Urinary bladder (tissue), 4 donors: ENCODE measurements around the gene DPYSL5. TPM values are rescaled to one million over a fixed set of nuclear protein-coding genes. Genes with fewer than 3 reads are reported as not detected.

ENCODE experiments used
- DNase-seq: peaks from one replicate; pipeline ENCODE4 v3.0.0-alpha.2; 2015; ENCODE audit errors: extremely low spot score
- H3K27ac ChIP-seq: one replicate; pipeline ENCODE4 v1.5.1; 2013; ENCODE audit warnings: low read depth, mild to moderate bottlenecking, moderate library complexity
- H3K36me3 ChIP-seq: one replicate; pipeline ENCODE4 v1.6.1; 2013; ENCODE audit warnings: mild to moderate bottlenecking, moderate library complexity; ENCODE audit not compliant: insufficient read depth
- H3K4me1 ChIP-seq: one replicate; pipeline ENCODE4 v1.6.1; 2013; ENCODE audit warnings: mild to moderate bottlenecking, moderate library complexity; ENCODE audit not compliant: insufficient read depth
- H3K4me3 ChIP-seq: one replicate; pipeline ENCODE4 v1.5.1; 2013; ENCODE audit warnings: low read depth, low read length
- WGBS: extraction: QIAGEN DNeasy Blood & Tissue Kit; methylation state at CpG from one replicate; pipeline ENCODE4 v1.1.7; 2013; 5-methylcytosine and 5-hydroxymethylcytosine counted together
- polyA plus RNA-seq: library from polyadenylated mRNA; stranded (reverse); fragments of 200-250 nt; gene quantifications from one replicate; pipeline ENCODE4 v1.2.3, GENCODE V29; 2013
- total RNA-seq: library from RNA; depleted of rRNA; stranded (reverse); fragments of >200 nt; gene quantifications from one replicate; pipeline ENCODE4 v1.2.3, GENCODE V29; 2014
- donor health status: healthy with polysubstance abuse.
- donor health status: healthy.

The DPYSL5 gene
- total and polyA plus RNA-seq, 2 donors: 0.43 to 1.2 TPM

GRCh38 chr2:26970928-26971627, 123.1 kb downstream of the DPYSL5 start:
- WGBS: 7% methylated on average over 34 of the region's 34 CpGs
- H3K4me3 ChIP-seq: peak overlapping the region; percentile 94
- H3K27ac ChIP-seq: peak overlapping the region; percentile 68
- no peaks in the 10 kb centered on the region for H3K4me1 ChIP-seq
- no peak for DNase-seq
- no peaks in the 10 kb centered on the region for H3K36me3 ChIP-seq

- no peaks in the 10 kb centered on the region for H3K36me3 ChIP-seq
- 73% methylated on average over 9 of the region's 9 CpGs for WGBS
- H3K27ac ChIP-seq: no peak overlapping the region
- H3K4me3 ChIP-seq: no peak overlapping the region
- no peak for DNase-seq
- no peaks in the 10 kb centered on the region for H3K4me1 ChIP-seq
These were observed 124.2 kb downstream of the DPYSL5 start for GRCh38 chr2:26971911-26972786.

GRCh38 chr2:26974352-26974751, 126.4 kb downstream of the DPYSL5 start:
- no peaks in the 10 kb centered on the region for H3K36me3 ChIP-seq
- H3K4me3 ChIP-seq: no peak overlapping the region
- 87% methylated on average over 5 of the region's 5 CpGs for WGBS
- H3K27ac ChIP-seq: no peak overlapping the region
- no peaks in the 10 kb centered on the region for H3K4me1 ChIP-seq
- DNase-seq: no peak

- 53% methylated on average over 2 of the region's 2 CpGs for WGBS
- DNase-seq: no peak
- no peaks in the 10 kb centered on the region for H3K36me3 ChIP-seq
- no peak overlapping the region for H3K27ac ChIP-seq
- H3K4me1 ChIP-seq: no peaks in the 10 kb centered on the region
- no peak overlapping the region for H3K4me3 ChIP-seq
These were observed 127.2 kb downstream of the DPYSL5 start for GRCh38 chr2:26975102-26975501.

GRCh38 chr2:26975656-26976055, 127.7 kb downstream of the DPYSL5 start:
- 70% methylated on average over 1 of the region's 1 CpG for WGBS
- Histone ChIP-seq H3K4me3 (no peak overlapping the region), H3K27ac (no peak overlapping the region), H3K4me1 (no peaks in the 10 kb centered on the region), H3K36me3 (no peaks in the 10 kb centered on the region)
- DNase-seq: no peak

- no peak for DNase-seq
- 61% methylated on average over 5 of the region's 5 CpGs for WGBS
- Histone ChIP-seq H3K4me1 (no peaks in the 10 kb centered on the region), H3K4me3 (no peak overlapping the region), H3K36me3 (no peaks in the 10 kb centered on the region), H3K27ac (no peak overlapping the region)
These were observed 128.3 kb downstream of the DPYSL5 start for GRCh38 chr2:26976237-26976636.

GRCh38 chr2:26977012-26977411, 129.1 kb downstream of the DPYSL5 start:
- no peak for DNase-seq
- 87% methylated on average over 2 of the region's 2 CpGs for WGBS
- Histone ChIP-seq H3K4me3 (no peak overlapping the region), H3K36me3 (no peaks in the 10 kb centered on the region), H3K4me1 (no peaks in the 10 kb centered on the region), H3K27ac (no peak overlapping the region)

- no peaks in the 10 kb centered on the region for H3K4me1 ChIP-seq
- no peak for DNase-seq
- WGBS: 69% methylated on average over 4 of the region's 4 CpGs
- H3K27ac ChIP-seq: no peak overlapping the region
- H3K36me3 ChIP-seq: no peaks in the 10 kb centered on the region
- no peak overlapping the region for H3K4me3 ChIP-seq
These were observed 130.2 kb downstream of the DPYSL5 start for GRCh38 chr2:26978061-26978596.

- 79% methylated on average over 2 of the region's 2 CpGs for WGBS
- Histone ChIP-seq H3K4me3 (no peak overlapping the region), H3K4me1 (no peaks in the 10 kb centered on the region), H3K36me3 (no peaks in the 10 kb centered on the region), H3K27ac (no peak overlapping the region)
- DNase-seq: no peak
These were observed 131.8 kb downstream of the DPYSL5 start for GRCh38 chr2:26979741-26980140.

- 84% methylated on average over 2 of the region's 2 CpGs for WGBS
- Histone ChIP-seq H3K27ac (no peak overlapping the region), H3K4me1 (no peaks in the 10 kb centered on the region), H3K36me3 (no peaks in the 10 kb centered on the region), H3K4me3 (no peak overlapping the region)
- no peak for DNase-seq
These were observed 133.0 kb downstream of the DPYSL5 start for GRCh38 chr2:26980971-26981370.

GRCh38 chr2:26982102-26982742, 134.3 kb downstream of the DPYSL5 start:
- no peak for DNase-seq
- Histone ChIP-seq H3K4me3 (no peak overlapping the region), H3K4me1 (no peaks in the 10 kb centered on the region), H3K27ac (no peak overlapping the region), H3K36me3 (no peaks in the 10 kb centered on the region)
- 38% methylated on average over 2 of the region's 2 CpGs for WGBS

GRCh38 chr2:26983746-26984145, 135.8 kb downstream of the DPYSL5 start:
- Histone ChIP-seq H3K4me1 (peaks cover 1% of the 10 kb centered on the region), H3K36me3 (no peaks in the 10 kb centered on the region), H3K27ac (no peak overlapping the region), H3K4me3 (no peak overlapping the region)
- WGBS: 82% methylated on average over 3 of the region's 3 CpGs
- no peak for DNase-seq

GRCh38 chr2:26985807-26986206, 137.9 kb downstream of the DPYSL5 start:
- Histone ChIP-seq H3K27ac (no peak overlapping the region), H3K4me3 (no peak overlapping the region), H3K36me3 (no peaks in the 10 kb centered on the region), H3K4me1 (peaks cover 1% of the 10 kb centered on the region)
- no peak for DNase-seq
- 86% methylated on average over 4 of the region's 4 CpGs for WGBS
